IMR-90 (cell line): Measurements from ENCODE around the gene ATP12A. TPM values are rescaled to one million over a fixed set of nuclear protein-coding genes. Genes with fewer than 3 reads are reported as not detected.

ENCODE experiments used
- ATAC-seq: fragments of 200-7000 bp; cut with Tn5 transposase; 2 replicates; pipeline ENCODE4 v1.9.1; 2020; ENCODE audit warnings: low read depth, mild to moderate bottlenecking, moderate library complexity
- BruUV-seq: library from RNA; stranded (reverse); fragments of 400-500 nt; replicated peaks from 2 replicates; lab custom pipeline; 2021; lab: Mats Ljungman, UMichigan
- CTCF ChIA-PET: fragments of 300-600 bp; formaldehyde crosslinking; extraction: SDS; loops from one replicate; lab custom pipeline; 2021; ENCODE audit warnings: antibody characterized with exemption; lab: Yijun Ruan, JAX
- POLR2A ChIA-PET: fragments of 300-600 bp; sonication (Branson Sonifier 250); formaldehyde crosslinking; loops from one replicate; lab custom pipeline; 2022; ENCODE audit warnings: antibody characterized with exemption; ENCODE audit not compliant: unreplicated experiment; lab: Charles Lee
- DNase-seq: peaks from one replicate; pipeline ENCODE4 v3.0.0; 2013
- H2AFZ ChIP-seq: replicated peaks from 2 replicates; pipeline ENCODE3; 2013; ENCODE audit warnings: low read length, mild to moderate bottlenecking; ENCODE audit not compliant: poor library complexity
- H2AK5ac ChIP-seq: 2 replicates; pipeline ENCODE4 v1.6.1; 2013; ENCODE audit warnings: low read depth, low read length, inconsistent platforms
- H2AK9ac ChIP-seq: replicated peaks from 2 replicates; pipeline ENCODE3; 2013; ENCODE audit warnings: mild to moderate bottlenecking, low read depth, low read length, moderate library complexity; ENCODE audit not compliant: poor library complexity
- H2BK120ac ChIP-seq: 2 replicates; pipeline ENCODE4 v1.6.1; 2013; ENCODE audit warnings: low read depth, low read length, inconsistent platforms
- H2BK15ac ChIP-seq: 3 replicates; pipeline ENCODE4 v1.6.1; 2013; ENCODE audit warnings: low read depth, low read length, inconsistent platforms
- H2BK20ac ChIP-seq: 2 replicates; pipeline ENCODE4 v1.6.1; 2013; ENCODE audit warnings: low read depth, mild to moderate bottlenecking, inconsistent platforms, low read length, moderate library complexity
- H2BK5ac ChIP-seq: 2 replicates; pipeline ENCODE4 v1.6.1; 2013; ENCODE audit warnings: mild to moderate bottlenecking, low read depth, low read length, inconsistent platforms; ENCODE audit not compliant: poor library complexity, severe bottlenecking
- H3K14ac ChIP-seq: replicated peaks from 2 replicates; pipeline ENCODE4 v1.6.1; 2013; ENCODE audit warnings: low read depth, low read length, inconsistent platforms
- H3K18ac ChIP-seq: 2 replicates; pipeline ENCODE4 v1.6.1; 2013; ENCODE audit warnings: low read depth, low read length, control low read depth
- H3K23ac ChIP-seq: 2 replicates; pipeline ENCODE4 v1.6.1; 2013; ENCODE audit warnings: low read depth, low read length, inconsistent platforms
- H3K27ac ChIP-seq: 2 replicates; pipeline ENCODE4 v1.5.1; 2013; ENCODE audit warnings: mild to moderate bottlenecking, control low read depth, low read length; ENCODE audit not compliant: insufficient read depth
- H3K27me3 ChIP-seq: 2 replicates; pipeline ENCODE4 v1.6.1; 2013; ENCODE audit warnings: low read length; ENCODE audit not compliant: control insufficient read depth, insufficient read depth
- H3K36me3 ChIP-seq: 2 replicates; pipeline ENCODE4 v1.6.1; 2013; ENCODE audit warnings: low read length, mixed read lengths; ENCODE audit not compliant: control insufficient read depth, insufficient read depth
- H3K4ac ChIP-seq: 2 replicates; pipeline ENCODE4 v1.6.1; 2013; ENCODE audit warnings: low read depth, low read length, inconsistent platforms
- H3K4me1 ChIP-seq: 2 replicates; pipeline ENCODE4 v1.6.1; 2013; ENCODE audit warnings: low read length, mixed read lengths; ENCODE audit not compliant: control insufficient read depth, insufficient read depth
- H3K4me2 ChIP-seq: 2 replicates; pipeline ENCODE4 v1.6.1; 2013; ENCODE audit warnings: low read depth, mild to moderate bottlenecking, control low read depth, low read length, moderate library complexity
- H3K4me3 ChIP-seq: 2 replicates; pipeline ENCODE4 v1.5.1; 2013; ENCODE audit warnings: low read depth, mild to moderate bottlenecking, control low read depth, low read length, moderate library complexity; ENCODE audit not compliant: insufficient read depth
- H3K56ac ChIP-seq: 2 replicates; pipeline ENCODE4 v1.6.1; 2013; ENCODE audit warnings: low read length, inconsistent platforms; ENCODE audit not compliant: insufficient read depth; ENCODE audit errors: extremely low read depth
- H3K79me1 ChIP-seq, 2 experiments: 2 replicates each; pipeline ENCODE4 v1.6.1; 2013; ENCODE audit warnings: low read length in 2 of 2, inconsistent platforms in 1 of 2, low read depth in 1 of 2
- H3K9ac ChIP-seq: 2 replicates; pipeline ENCODE4 v1.6.1; 2013; ENCODE audit warnings: low read depth, low read length, control low read depth
- H3K9me1 ChIP-seq: 2 replicates; pipeline ENCODE4 v1.6.1; 2013; ENCODE audit warnings: low read length, inconsistent platforms; ENCODE audit not compliant: insufficient read depth
- H3K9me3 ChIP-seq: 2 replicates; pipeline ENCODE4 v1.6.1; 2013; ENCODE audit warnings: low read length; ENCODE audit not compliant: control insufficient read depth, insufficient read depth
- H4K20me1 ChIP-seq: 2 replicates; pipeline ENCODE4 v1.6.1; 2013; ENCODE audit warnings: low read length, inconsistent platforms; ENCODE audit not compliant: insufficient read depth
- H4K5ac ChIP-seq: 2 replicates; pipeline ENCODE4 v1.6.1; 2013; ENCODE audit warnings: mild to moderate bottlenecking, low read depth, low read length, control low read depth
- H4K8ac ChIP-seq, 2 experiments: 2 replicates each; pipeline ENCODE4 v1.6.1; 2013; ENCODE audit warnings: low read depth in 2 of 2, low read length in 2 of 2, control low read depth in 1 of 2, inconsistent platforms in 1 of 2
- H4K91ac ChIP-seq: 2 replicates; pipeline ENCODE4 v1.6.1; 2013; ENCODE audit warnings: low read depth, low read length, inconsistent platforms; ENCODE audit not compliant: insufficient read depth
- CEBPB ChIP-seq: IDR thresholded peaks from 2 replicates; pipeline ENCODE4 v1.6.1; 2012; ENCODE audit warnings: low read depth, low read length, improper control_type of control experiment
- CHD1 ChIP-seq: IDR thresholded peaks from 2 replicates; pipeline ENCODE4 v1.6.1; 2012; ENCODE audit warnings: low read depth, low read length, improper control_type of control experiment
- FOS ChIP-seq: fragments of 150-350 bp; IDR thresholded peaks from 2 replicates; pipeline ENCODE4 v1.6.1; 2016; ENCODE audit warnings: low read depth, low read length
- MAFK ChIP-seq: IDR thresholded peaks from 2 replicates; pipeline ENCODE4 v1.6.1; 2012; ENCODE audit warnings: low read depth, low read length, improper control_type of control experiment
- MAZ ChIP-seq: IDR thresholded peaks from 2 replicates; pipeline ENCODE4 v1.6.1; 2012; ENCODE audit warnings: low read depth, mild to moderate bottlenecking, low read length, improper control_type of control experiment, moderate library complexity, borderline replicate concordance
- MXI1 ChIP-seq: IDR thresholded peaks from 2 replicates; pipeline ENCODE4 v1.6.1; 2012; ENCODE audit warnings: low read depth, mild to moderate bottlenecking, low read length, moderate library complexity, borderline replicate concordance
- NFE2L2 ChIP-seq: fragments of 150-350 bp; IDR thresholded peaks from 2 replicates; pipeline ENCODE4 v1.6.1; 2016; ENCODE audit warnings: low read depth, mild to moderate bottlenecking, low read length
- RCOR1 ChIP-seq: IDR thresholded peaks from 2 replicates; pipeline ENCODE4 v1.6.1; 2012; ENCODE audit warnings: mild to moderate bottlenecking, low read length, improper control_type of control experiment; ENCODE audit not compliant: insufficient replicate concordance
- RFX5 ChIP-seq: IDR thresholded peaks from 2 replicates; pipeline ENCODE4 v1.8.0; 2012; ENCODE audit warnings: low read depth, mild to moderate bottlenecking, low read length, moderate library complexity
- SMC3 ChIP-seq: fragments of 150-350 bp; IDR thresholded peaks from 2 replicates; pipeline ENCODE4 v1.6.1; 2016; ENCODE audit warnings: low read depth, mild to moderate bottlenecking, antibody characterized with exemption, low read length, moderate library complexity
- dilution Hi-C: fragments of 300-500 bp; cut with HindIII; formaldehyde crosslinking; loops from one replicate; pipeline ENCODE4 v1.14.3; 2018; ENCODE audit warnings: low sequenced_read_pairs; ENCODE audit not compliant: unreplicated experiment
- in situ Hi-C: fragments of 300-500 bp; cut with MboI; formaldehyde crosslinking; loops from 3 replicates; pipeline ENCODE4 v1.14.3; 2019; ENCODE audit warnings: low sequenced_read_pairs, inconsistent platforms, mixed read lengths
- intact Hi-C: fragments of 100-400 bp; cut with micrococcal nuclease; formaldehyde crosslinking; loops from 2 replicates; pipeline ENCODE4 v1.10.0; 2022
- polyA plus RNA-seq, 3 experiments: library from polyadenylated mRNA; depleted of rRNA; stranded (reverse); fragments of >200 nt; gene quantifications; 2 replicates each; pipeline ENCODE4 v1.2.3, GENCODE V29; 2012; ENCODE audit warnings: low replicate concordance in 1 of 3
- total RNA-seq: library from RNA; depleted of rRNA; stranded (reverse); fragments of >200 nt; gene quantifications from 2 replicates; pipeline ENCODE4 v1.2.3, GENCODE V29; 2012
- TF ChIP-seq, protein P1 (sequence below): conservative IDR thresholded peaks from 2 replicates; pipeline ENCODE4 v1.5.1; 2012; ENCODE audit warnings: mild to moderate bottlenecking, low read depth, low read length, improper control_type of control experiment
- TF ChIP-seq, protein P2 (sequence below): fragments of 150-350 bp; IDR thresholded peaks from 2 replicates; pipeline ENCODE4 v1.6.1; 2017; ENCODE audit warnings: mild to moderate bottlenecking, antibody characterized with exemption, low read length, low read depth

Gene ATP12A
- total and polyA plus RNA-seq, 2 of the 4 experiments (the other 2 are of a cell fraction) = not detected

DNA sequence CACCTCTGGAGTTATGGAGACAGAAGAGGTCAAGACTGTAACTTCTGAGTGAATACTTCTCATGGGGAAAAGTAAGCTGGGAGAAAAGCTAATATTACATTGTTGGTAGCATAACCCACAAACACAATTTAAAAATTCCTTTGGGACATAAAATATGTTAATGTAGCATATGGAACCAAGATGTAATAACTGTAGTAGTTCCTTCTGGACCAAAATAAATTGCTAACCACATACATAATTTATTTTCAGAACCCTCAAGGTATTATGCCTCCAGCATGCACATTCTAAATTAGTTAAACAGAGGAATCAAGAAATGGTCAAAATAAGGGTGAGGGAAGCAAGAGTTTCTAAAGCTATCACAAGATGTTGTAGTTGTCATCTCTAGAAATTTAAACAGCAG lies 79.0 kb downstream of the ATP12A start:
- no peak overlapping the region for H2AK9ac ChIP-seq
- no peak overlapping the region for H2BK20ac ChIP-seq
- no peak overlapping the region for H2BK5ac ChIP-seq
- H3K23ac ChIP-seq = no peak overlapping the region
- no peaks in the 10 kb centered on the region for H3K9me3 ChIP-seq
- H4K5ac ChIP-seq = no peak overlapping the region
- no peaks in the 10 kb centered on the region for H3K9me1 ChIP-seq
- no peak overlapping the region for H3K4ac ChIP-seq
- ChIA-PET CTCF (no interaction called here), POLR2A (no interaction called here)
- intact Hi-C loops = loop anchor here (10.0 kb wide), 1 partner anchor 176 kb away; no protein-coding TSS in a partner anchor
- ATAC-seq = no peak
- dilution Hi-C loops = no loop called here
- H3K18ac ChIP-seq = no peak overlapping the region
- BruUV-seq = no TSS peak
- no peak overlapping the region for H3K27ac ChIP-seq
- no peak overlapping the region for H3K14ac ChIP-seq
- in situ Hi-C loops = no loop called here
- no peak overlapping the region for H3K56ac ChIP-seq
- H3K27me3 ChIP-seq = peaks cover 2% of the 10 kb centered on the region
- H3K4me3 ChIP-seq = no peak overlapping the region
- no peak overlapping the region for H3K4me2 ChIP-seq
- H4K20me1 ChIP-seq = no peaks in the 10 kb centered on the region
- TF ChIP-seq FOS = no peak
- TF ChIP-seq, protein P1, sequence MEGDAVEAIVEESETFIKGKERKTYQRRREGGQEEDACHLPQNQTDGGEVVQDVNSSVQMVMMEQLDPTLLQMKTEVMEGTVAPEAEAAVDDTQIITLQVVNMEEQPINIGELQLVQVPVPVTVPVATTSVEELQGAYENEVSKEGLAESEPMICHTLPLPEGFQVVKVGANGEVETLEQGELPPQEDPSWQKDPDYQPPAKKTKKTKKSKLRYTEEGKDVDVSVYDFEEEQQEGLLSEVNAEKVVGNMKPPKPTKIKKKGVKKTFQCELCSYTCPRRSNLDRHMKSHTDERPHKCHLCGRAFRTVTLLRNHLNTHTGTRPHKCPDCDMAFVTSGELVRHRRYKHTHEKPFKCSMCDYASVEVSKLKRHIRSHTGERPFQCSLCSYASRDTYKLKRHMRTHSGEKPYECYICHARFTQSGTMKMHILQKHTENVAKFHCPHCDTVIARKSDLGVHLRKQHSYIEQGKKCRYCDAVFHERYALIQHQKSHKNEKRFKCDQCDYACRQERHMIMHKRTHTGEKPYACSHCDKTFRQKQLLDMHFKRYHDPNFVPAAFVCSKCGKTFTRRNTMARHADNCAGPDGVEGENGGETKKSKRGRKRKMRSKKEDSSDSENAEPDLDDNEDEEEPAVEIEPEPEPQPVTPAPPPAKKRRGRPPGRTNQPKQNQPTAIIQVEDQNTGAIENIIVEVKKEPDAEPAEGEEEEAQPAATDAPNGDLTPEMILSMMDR = no peak
- TF ChIP-seq, protein P2, sequence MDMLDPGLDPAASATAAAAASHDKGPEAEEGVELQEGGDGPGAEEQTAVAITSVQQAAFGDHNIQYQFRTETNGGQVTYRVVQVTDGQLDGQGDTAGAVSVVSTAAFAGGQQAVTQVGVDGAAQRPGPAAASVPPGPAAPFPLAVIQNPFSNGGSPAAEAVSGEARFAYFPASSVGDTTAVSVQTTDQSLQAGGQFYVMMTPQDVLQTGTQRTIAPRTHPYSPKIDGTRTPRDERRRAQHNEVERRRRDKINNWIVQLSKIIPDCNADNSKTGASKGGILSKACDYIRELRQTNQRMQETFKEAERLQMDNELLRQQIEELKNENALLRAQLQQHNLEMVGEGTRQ = no peak
- TF ChIP-seq MXI1 = no peak
- TF ChIP-seq RCOR1 = no peak
- TF ChIP-seq RFX5 = no peak
- no peak for TF ChIP-seq MAFK
- no peak for TF ChIP-seq CHD1
- TF ChIP-seq SMC3 = no peak
- no peak for TF ChIP-seq CEBPB
- TF ChIP-seq MAZ = no peak
- TF ChIP-seq NFE2L2 = no peak
- H3K36me3 ChIP-seq = no peaks in the 10 kb centered on the region
- no peak overlapping the region for H2AK5ac ChIP-seq
- H3K4me1 ChIP-seq = no peaks in the 10 kb centered on the region
- no peak overlapping the region for H3K9ac ChIP-seq
- no peak overlapping the region for H2BK120ac ChIP-seq
- DNase-seq = no peak
- H4K8ac ChIP-seq = no peak overlapping the region
- no peaks in the 10 kb centered on the region for H3K79me1 ChIP-seq
- no peak overlapping the region for H2AFZ ChIP-seq
- no peak overlapping the region for H4K91ac ChIP-seq
- H2BK15ac ChIP-seq = no peak overlapping the region
